ENCODE results near the gene ATM. TPM values are rescaled to one million over a fixed set of nuclear protein-coding genes. Genes with fewer than 3 reads are reported as not detected.

ATM gene
- total and polyA plus RNA-seq, 2 experiments from 2014 or later, result 27.6 to 59.3 TPM

DNA sequence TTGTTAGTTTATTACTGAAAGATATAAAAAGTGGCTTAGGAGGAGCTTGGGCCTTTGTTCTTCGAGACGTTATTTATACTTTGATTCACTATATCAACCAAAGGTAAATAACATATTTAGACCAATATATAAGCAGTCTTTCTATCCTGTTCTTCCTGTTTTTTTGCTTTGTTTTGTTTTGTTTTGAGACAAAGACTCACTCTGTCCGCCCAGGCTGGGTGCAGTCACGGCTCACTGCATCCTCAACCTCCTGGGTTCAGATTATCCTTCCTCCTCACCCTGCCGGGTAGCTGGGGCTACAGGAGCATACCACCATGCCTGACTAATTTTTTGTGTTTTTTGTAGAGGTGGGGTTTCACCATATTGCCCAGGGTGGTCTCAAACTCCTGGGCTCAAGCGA lies 66.8 kb downstream of the ATM start:
- TF ChIP-seq EZH2 (IDR thresholded peaks at IDR 0.05; ENCODE audit: low read depth, unreplicated experiment) (no peak), POLR2AphosphoS5 (IDR thresholded peaks at IDR 0.05; ENCODE audit: low read depth) (no peak), ZNF331 (CRISPR knock-in tag; IDR thresholded peaks at IDR 0.05; ENCODE audit: low read depth) (no peak), NANOG (IDR thresholded peaks at IDR 0.05; ENCODE audit: borderline replicate concordance) (no peak), ZNF114 (CRISPR knock-in tag; IDR thresholded peaks at IDR 0.05) (no peak), CREB1 (CRISPR knock-in tag; IDR thresholded peaks at IDR 0.05; ENCODE audit: low read depth) (no peak), EZH2phosphoT487 (IDR thresholded peaks at IDR 0.05; ENCODE audit: unreplicated experiment) (no peak), JUNB (IDR thresholded peaks at IDR 0.05; ENCODE audit: unreplicated experiment) (no peak), STAT1 (IDR thresholded peaks at IDR 0.05; ENCODE audit: unreplicated experiment) (no peak)
- TF ChIP-seq, protein P1, sequence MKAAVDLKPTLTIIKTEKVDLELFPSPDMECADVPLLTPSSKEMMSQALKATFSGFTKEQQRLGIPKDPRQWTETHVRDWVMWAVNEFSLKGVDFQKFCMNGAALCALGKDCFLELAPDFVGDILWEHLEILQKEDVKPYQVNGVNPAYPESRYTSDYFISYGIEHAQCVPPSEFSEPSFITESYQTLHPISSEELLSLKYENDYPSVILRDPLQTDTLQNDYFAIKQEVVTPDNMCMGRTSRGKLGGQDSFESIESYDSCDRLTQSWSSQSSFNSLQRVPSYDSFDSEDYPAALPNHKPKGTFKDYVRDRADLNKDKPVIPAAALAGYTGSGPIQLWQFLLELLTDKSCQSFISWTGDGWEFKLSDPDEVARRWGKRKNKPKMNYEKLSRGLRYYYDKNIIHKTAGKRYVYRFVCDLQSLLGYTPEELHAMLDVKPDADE (IDR thresholded peaks at IDR 0.05), result no peak
- TF ChIP-seq, protein P2, sequence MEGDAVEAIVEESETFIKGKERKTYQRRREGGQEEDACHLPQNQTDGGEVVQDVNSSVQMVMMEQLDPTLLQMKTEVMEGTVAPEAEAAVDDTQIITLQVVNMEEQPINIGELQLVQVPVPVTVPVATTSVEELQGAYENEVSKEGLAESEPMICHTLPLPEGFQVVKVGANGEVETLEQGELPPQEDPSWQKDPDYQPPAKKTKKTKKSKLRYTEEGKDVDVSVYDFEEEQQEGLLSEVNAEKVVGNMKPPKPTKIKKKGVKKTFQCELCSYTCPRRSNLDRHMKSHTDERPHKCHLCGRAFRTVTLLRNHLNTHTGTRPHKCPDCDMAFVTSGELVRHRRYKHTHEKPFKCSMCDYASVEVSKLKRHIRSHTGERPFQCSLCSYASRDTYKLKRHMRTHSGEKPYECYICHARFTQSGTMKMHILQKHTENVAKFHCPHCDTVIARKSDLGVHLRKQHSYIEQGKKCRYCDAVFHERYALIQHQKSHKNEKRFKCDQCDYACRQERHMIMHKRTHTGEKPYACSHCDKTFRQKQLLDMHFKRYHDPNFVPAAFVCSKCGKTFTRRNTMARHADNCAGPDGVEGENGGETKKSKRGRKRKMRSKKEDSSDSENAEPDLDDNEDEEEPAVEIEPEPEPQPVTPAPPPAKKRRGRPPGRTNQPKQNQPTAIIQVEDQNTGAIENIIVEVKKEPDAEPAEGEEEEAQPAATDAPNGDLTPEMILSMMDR (conservative IDR thresholded peaks at IDR 0.05; ENCODE audit: low read depth in 2 of 2), result no peak
- TF ChIP-seq, protein P3, sequence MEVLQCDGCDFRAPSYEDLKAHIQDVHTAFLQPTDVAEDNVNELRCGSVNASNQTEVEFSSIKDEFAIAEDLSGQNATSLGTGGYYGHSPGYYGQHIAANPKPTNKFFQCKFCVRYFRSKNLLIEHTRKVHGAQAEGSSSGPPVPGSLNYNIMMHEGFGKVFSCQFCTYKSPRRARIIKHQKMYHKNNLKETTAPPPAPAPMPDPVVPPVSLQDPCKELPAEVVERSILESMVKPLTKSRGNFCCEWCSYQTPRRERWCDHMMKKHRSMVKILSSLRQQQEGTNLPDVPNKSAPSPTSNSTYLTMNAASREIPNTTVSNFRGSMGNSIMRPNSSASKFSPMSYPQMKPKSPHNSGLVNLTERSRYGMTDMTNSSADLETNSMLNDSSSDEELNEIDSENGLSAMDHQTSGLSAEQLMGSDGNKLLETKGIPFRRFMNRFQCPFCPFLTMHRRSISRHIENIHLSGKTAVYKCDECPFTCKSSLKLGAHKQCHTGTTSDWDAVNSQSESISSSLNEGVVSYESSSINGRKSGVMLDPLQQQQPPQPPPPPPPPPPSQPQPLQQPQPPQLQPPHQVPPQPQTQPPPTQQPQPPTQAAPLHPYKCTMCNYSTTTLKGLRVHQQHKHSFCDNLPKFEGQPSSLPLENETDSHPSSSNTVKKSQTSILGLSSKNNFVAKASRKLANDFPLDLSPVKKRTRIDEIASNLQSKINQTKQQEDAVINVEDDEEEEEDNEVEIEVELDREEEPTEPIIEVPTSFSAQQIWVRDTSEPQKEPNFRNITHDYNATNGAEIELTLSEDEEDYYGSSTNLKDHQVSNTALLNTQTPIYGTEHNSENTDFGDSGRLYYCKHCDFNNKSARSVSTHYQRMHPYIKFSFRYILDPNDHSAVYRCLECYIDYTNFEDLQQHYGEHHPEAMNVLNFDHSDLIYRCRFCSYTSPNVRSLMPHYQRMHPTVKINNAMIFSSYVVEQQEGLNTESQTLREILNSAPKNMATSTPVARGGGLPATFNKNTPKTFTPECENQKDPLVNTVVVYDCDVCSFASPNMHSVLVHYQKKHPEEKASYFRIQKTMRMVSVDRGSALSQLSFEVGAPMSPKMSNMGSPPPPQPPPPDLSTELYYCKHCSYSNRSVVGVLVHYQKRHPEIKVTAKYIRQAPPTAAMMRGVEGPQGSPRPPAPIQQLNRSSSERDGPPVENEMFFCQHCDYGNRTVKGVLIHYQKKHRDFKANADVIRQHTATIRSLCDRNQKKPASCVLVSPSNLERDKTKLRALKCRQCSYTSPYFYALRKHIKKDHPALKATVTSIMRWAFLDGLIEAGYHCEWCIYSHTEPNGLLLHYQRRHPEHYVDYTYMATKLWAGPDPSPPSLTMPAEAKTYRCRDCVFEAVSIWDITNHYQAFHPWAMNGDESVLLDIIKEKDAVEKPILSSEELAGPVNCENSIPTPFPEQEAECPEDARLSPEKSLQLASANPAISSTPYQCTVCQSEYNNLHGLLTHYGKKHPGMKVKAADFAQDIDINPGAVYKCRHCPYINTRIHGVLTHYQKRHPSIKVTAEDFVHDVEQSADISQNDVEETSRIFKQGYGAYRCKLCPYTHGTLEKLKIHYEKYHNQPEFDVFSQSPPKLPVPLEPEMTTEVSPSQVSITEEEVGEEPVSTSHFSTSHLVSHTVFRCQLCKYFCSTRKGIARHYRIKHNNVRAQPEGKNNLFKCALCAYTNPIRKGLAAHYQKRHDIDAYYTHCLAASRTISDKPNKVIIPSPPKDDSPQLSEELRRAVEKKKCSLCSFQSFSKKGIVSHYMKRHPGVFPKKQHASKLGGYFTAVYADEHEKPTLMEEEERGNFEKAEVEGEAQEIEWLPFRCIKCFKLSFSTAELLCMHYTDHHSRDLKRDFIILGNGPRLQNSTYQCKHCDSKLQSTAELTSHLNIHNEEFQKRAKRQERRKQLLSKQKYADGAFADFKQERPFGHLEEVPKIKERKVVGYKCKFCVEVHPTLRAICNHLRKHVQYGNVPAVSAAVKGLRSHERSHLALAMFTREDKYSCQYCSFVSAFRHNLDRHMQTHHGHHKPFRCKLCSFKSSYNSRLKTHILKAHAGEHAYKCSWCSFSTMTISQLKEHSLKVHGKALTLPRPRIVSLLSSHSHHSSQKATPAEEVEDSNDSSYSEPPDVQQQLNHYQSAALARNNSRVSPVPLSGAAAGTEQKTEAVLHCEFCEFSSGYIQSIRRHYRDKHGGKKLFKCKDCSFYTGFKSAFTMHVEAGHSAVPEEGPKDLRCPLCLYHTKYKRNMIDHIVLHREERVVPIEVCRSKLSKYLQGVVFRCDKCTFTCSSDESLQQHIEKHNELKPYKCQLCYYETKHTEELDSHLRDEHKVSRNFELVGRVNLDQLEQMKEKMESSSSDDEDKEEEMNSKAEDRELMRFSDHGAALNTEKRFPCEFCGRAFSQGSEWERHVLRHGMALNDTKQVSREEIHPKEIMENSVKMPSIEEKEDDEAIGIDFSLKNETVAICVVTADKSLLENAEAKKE (CRISPR knock-in tag; IDR thresholded peaks at IDR 0.05), result no peak
- TF ChIP-seq, protein P4, sequence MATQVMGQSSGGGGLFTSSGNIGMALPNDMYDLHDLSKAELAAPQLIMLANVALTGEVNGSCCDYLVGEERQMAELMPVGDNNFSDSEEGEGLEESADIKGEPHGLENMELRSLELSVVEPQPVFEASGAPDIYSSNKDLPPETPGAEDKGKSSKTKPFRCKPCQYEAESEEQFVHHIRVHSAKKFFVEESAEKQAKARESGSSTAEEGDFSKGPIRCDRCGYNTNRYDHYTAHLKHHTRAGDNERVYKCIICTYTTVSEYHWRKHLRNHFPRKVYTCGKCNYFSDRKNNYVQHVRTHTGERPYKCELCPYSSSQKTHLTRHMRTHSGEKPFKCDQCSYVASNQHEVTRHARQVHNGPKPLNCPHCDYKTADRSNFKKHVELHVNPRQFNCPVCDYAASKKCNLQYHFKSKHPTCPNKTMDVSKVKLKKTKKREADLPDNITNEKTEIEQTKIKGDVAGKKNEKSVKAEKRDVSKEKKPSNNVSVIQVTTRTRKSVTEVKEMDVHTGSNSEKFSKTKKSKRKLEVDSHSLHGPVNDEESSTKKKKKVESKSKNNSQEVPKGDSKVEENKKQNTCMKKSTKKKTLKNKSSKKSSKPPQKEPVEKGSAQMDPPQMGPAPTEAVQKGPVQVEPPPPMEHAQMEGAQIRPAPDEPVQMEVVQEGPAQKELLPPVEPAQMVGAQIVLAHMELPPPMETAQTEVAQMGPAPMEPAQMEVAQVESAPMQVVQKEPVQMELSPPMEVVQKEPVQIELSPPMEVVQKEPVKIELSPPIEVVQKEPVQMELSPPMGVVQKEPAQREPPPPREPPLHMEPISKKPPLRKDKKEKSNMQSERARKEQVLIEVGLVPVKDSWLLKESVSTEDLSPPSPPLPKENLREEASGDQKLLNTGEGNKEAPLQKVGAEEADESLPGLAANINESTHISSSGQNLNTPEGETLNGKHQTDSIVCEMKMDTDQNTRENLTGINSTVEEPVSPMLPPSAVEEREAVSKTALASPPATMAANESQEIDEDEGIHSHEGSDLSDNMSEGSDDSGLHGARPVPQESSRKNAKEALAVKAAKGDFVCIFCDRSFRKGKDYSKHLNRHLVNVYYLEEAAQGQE (IDR thresholded peaks at IDR 0.05; ENCODE audit: unreplicated experiment), result no peak
- H3K4me1 Mint-ChIP-seq, result no peaks in the 10 kb centered on the region

More for the DNA sequence above, 66.8 kb downstream of the ATM start:
- Histone ChIP-seq H3K4me2 (no peak overlapping the region), H2AFZ (no peak overlapping the region), H4K20me1 (replicated peaks; ENCODE audit: insufficient read depth) (no peaks in the 10 kb centered on the region), H3K27ac (ENCODE audit: low read depth) (no peak overlapping the region), H3K4me1 (ENCODE audit: insufficient read depth) (no peaks in the 10 kb centered on the region), H3F3A (replicated peaks; ENCODE audit: low read depth) (no peaks in the 10 kb centered on the region), H3K4me3 (no peak overlapping the region), H3K9me2 (ENCODE audit: insufficient read depth) (no peaks in the 10 kb centered on the region), H3K79me2 (replicated peaks; ENCODE audit: insufficient read depth) (no peaks in the 10 kb centered on the region), H3K36me3 (ENCODE audit: insufficient read depth) (peaks cover 17% of the 10 kb centered on the region), H3K27me3 (ENCODE audit: insufficient read depth) (no peaks in the 10 kb centered on the region)
- Mint-ChIP-seq H3K27ac (peak overlapping the region; percentile 65; the same call in 1 of the 2 replicates), H3K4me3 (no peak overlapping the region), H3K27me3 (ENCODE audit: insufficient read depth, low read depth, poor library complexity) (peaks cover 2% of the 10 kb centered on the region), H3K9me3 (no peaks in the 10 kb centered on the region), H3K36me3 (ENCODE audit: low read depth) (peaks cover 43% of the 10 kb centered on the region)
- DNase-seq (ENCODE audit: low spot score) (no peak), ATAC-seq (no peak)
